ENCODE data around the gene UST. TPM values are rescaled to one million over a fixed set of nuclear protein-coding genes. Genes with fewer than 3 reads are reported as not detected.

UST gene
- total RNA-seq, 2 experiments from 2014 or later = 1.2 to 1.5 TPM

- intact Hi-C loops (cut with micrococcal nuclease) = no loop called here
These were observed 52.8 kb downstream of the UST start for GRCh38 chr6:148799647-148800046.

GRCh38 chr6:148800536-148800935 lies 53.7 kb downstream of the UST start:
- ATAC-seq (no peak), DNase-seq (no peak)
- ChIA-PET POLR2A (no interaction called here), CTCF (interaction anchor here (0.9 to 1.3 kb wide), 2 partner anchors 11 to 241 kb away, joined by 3 to 5 read pairs; no protein-coding TSS in a partner anchor)
- TF ChIP-seq CTCF (IDR thresholded peaks at IDR 0.05) = no peak
- Mint-ChIP-seq H3K9me3 (no peaks in the 10 kb centered on the region), H3K4me1 (ENCODE audit: low read depth) (peaks cover 6% of the 10 kb centered on the region), H3K27ac (no peak overlapping the region), H3K4me3 (no peak overlapping the region), H3K36me3 (ENCODE audit: low read depth) (no peaks in the 10 kb centered on the region), H3K27me3 (no peaks in the 10 kb centered on the region)
- intact Hi-C loops (cut with micrococcal nuclease) = no loop called here

More at GRCh38 chr6:148799647-148800046, 52.8 kb downstream of the UST start:
- H3K4me3 Mint-ChIP-seq = no peak overlapping the region
- no peaks in the 10 kb centered on the region for H3K27me3 Mint-ChIP-seq
- no peaks in the 10 kb centered on the region for H3K36me3 Mint-ChIP-seq (ENCODE audit: low read depth)
- DNase-seq (no peak), ATAC-seq (no peak)
- no peak overlapping the region for H3K27ac Mint-ChIP-seq
- ChIA-PET POLR2A (no interaction called here), CTCF (no interaction called here)
- no peak for TF ChIP-seq CTCF (IDR thresholded peaks at IDR 0.05)
- no peaks in the 10 kb centered on the region for H3K9me3 Mint-ChIP-seq
- H3K4me1 Mint-ChIP-seq (ENCODE audit: low read depth) = peaks cover 6% of the 10 kb centered on the region

- TF ChIP-seq CTCF (IDR thresholded peaks at IDR 0.05) = no peak
- H3K9me3 Mint-ChIP-seq = no peaks in the 10 kb centered on the region
- intact Hi-C loops (cut with micrococcal nuclease) = no loop called here
- no peak for DNase-seq
- H3K27me3 Mint-ChIP-seq = no peaks in the 10 kb centered on the region
- H3K4me1 Mint-ChIP-seq (ENCODE audit: low read depth) = no peaks in the 10 kb centered on the region
- ChIA-PET CTCF (no interaction called here), POLR2A (no interaction called here)
- no peak for ATAC-seq
- no peak overlapping the region for H3K4me3 Mint-ChIP-seq
- H3K27ac Mint-ChIP-seq = no peak overlapping the region
- H3K36me3 Mint-ChIP-seq (ENCODE audit: low read depth) = no peaks in the 10 kb centered on the region
These were observed 57.1 kb downstream of the UST start for GRCh38 chr6:148803979-148804378.

GRCh38 chr6:148805777-148806176 lies 58.9 kb downstream of the UST start:
- no peak overlapping the region for H3K27ac Mint-ChIP-seq
- no peaks in the 10 kb centered on the region for H3K4me1 Mint-ChIP-seq (ENCODE audit: low read depth)
- H3K27me3 Mint-ChIP-seq = no peaks in the 10 kb centered on the region
- ChIA-PET CTCF (no interaction called here), POLR2A (interaction anchor here (0.6 kb wide), 1 partner anchor 119 kb away, joined by 3 read pairs; no protein-coding TSS in a partner anchor)
- ATAC-seq = no peak
- intact Hi-C loops (cut with micrococcal nuclease) = no loop called here
- no peaks in the 10 kb centered on the region for H3K36me3 Mint-ChIP-seq (ENCODE audit: low read depth)
- TF ChIP-seq CTCF (IDR thresholded peaks at IDR 0.05) = no peak
- no peak for DNase-seq
- H3K4me3 Mint-ChIP-seq = no peak overlapping the region
- H3K9me3 Mint-ChIP-seq = no peaks in the 10 kb centered on the region

GRCh38 chr6:148807784-148808183 lies 61.0 kb downstream of the UST start:
- no peak for ATAC-seq
- DNase-seq = no peak
- no peak for TF ChIP-seq CTCF (IDR thresholded peaks at IDR 0.05)
- intact Hi-C loops (cut with micrococcal nuclease) = no loop called here
- Mint-ChIP-seq H3K36me3 (ENCODE audit: low read depth) (no peaks in the 10 kb centered on the region), H3K9me3 (no peaks in the 10 kb centered on the region), H3K27me3 (no peaks in the 10 kb centered on the region), H3K27ac (no peak overlapping the region), H3K4me3 (no peak overlapping the region), H3K4me1 (ENCODE audit: low read depth) (no peaks in the 10 kb centered on the region)
- ChIA-PET POLR2A (no interaction called here), CTCF (no interaction called here)

Measured in activated CD8-positive, alpha-beta T cell treated with anti-CD3 and anti-CD28 coated beads for 36 hours (primary cell).